GM19043 (cell line): ENCODE data around the gene TPSB2.

ENCODE experiments used
- ATAC-seq: cut with Tn5 transposase; IDR thresholded peaks from one replicate; pipeline ENCODE4 v1.9.1; 2021; ENCODE audit warnings: low read depth; ENCODE audit not compliant: unreplicated experiment

TPSB2 gene

GRCh38 chr16:1222553-1223354, 7.2 kb downstream of the TPSB2 start:
- ATAC-seq: no peak

DNA sequence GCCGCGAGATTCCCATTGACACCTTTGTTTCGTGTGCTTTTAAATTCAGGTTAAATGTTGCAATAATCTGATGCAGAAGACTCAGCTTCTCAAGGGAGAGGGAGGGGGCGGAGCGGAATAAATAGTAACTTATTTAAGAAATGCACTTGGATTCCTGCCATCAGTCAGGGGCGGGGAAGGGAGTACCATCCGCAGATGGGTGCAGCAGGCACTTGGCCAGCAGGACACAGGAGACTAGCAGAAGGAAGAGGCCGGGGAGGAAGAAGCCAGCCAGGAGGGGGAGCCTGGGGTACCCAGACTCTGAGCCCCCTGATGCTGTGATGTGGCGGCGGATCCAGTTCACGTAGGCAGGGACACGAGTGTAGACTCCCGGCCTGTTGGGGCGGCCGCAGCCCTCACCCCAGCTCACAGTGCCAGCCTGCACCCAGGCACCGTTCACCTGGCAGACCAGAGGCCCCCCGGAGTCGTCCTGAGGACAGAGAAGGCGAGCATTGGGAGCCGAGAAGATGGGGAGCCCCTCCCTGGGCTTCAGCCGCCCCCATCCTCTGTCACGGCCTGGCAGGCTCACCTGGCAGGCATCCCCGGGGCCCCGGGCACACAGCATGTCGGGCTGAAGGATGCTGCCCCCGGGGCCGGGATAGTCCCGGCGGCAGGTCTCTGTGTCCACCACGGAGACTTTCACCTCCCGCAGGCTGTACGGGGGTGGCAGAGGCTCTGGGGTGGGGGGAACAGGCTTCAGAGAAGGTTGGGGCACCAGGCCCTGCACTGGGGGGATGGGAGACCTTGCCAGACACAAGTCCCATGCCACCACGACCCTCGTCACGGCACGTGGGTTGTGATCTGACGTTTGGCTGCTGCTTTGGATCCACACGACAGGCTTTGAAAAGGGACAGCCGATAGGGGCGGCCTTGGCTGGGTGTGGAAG, 8.1 kb downstream of the TPSB2 start:
- ATAC-seq: no peak

- no peak for ATAC-seq
Observed at GRCh38 chr16:1220841-1221627, 8.9 kb downstream of the TPSB2 start.

GRCh38 chr16:1220098-1220728, 9.8 kb downstream of the TPSB2 start:
- ATAC-seq: no peak

- no peak for ATAC-seq
Observed at GRCh38 chr16:1218930-1219611, 10.9 kb downstream of the TPSB2 start.

DNA sequence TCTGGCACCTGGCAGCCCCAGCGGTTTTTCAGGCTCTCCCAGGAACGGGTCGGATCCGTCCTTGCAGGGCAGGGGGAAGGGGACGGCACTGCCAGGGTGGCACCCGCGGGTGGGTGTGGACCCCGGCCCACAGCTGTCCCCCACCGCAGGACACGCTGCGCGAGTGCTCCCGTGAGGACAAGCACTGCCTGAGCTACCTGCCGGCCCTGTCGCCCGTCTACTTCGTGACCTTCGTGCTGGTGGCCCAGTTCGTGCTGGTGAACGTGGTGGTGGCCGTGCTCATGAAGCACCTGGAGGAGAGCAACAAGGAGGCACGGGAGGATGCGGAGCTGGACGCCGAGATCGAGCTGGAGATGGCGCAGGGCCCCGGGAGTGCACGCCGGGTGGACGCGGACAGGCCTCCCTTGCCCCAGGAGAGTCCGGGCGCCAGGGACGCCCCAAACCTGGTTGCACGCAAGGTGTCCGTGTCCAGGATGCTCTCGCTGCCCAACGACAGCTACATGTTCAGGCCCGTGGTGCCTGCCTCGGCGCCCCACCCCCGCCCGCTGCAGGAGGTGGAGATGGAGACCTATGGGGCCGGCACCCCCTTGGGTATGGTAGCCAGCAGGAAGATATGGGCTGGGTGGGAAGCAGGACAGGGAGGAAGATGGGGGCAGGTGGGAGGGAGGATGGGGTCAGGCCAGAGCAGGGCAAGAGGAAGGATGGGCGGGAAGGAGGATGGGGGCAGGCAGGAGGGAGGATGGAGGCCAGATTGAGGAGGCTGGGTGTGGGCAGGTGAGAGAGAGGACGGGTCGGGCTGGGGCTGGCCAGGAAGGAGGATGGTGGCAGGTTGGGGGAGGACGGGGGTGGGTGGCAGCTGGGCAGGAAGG, 11.7 kb downstream of the TPSB2 start:
- no peak for ATAC-seq

DNA sequence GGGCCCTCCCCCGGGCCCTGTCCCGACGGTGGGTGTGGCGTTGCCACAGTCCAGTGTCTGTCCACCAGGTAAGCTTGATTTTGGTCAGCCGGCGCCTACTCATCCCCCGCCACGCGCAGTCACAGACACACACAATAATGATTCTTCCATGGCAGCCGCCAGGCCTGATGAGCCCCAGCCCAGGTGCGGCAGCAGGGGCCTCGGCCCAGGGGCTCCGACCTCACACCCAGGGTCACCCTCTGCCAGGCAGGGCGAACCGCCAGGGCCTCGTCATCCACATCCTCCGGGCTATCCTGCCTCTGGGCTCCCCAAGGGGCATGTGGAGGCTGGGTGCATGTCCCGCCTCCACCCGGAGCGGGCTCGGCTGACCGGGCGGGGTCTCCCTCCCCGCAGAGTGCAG, 12.5 kb downstream of the TPSB2 start:
- no peak for ATAC-seq

- no peak for ATAC-seq
Observed at GRCh38 chr16:1216681-1217400, 13.1 kb downstream of the TPSB2 start.

DNA sequence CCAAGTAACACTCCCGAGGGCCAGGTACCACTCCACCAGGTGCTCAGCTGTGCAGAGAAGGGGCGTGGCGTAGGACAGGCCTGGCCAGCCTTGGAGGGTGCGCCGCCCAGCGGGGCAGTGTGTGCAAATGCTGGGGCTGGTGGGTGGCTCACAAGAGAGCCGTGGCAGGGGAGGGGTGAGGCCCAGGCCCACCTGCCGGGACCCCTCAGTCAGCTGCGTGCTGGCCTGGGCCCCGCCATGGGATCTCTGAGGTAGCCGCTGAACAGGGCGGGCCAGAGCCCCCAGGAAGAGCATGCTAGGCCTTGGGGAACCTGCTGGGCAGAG, 13.7 kb downstream of the TPSB2 start:
- no peak for ATAC-seq

GRCh38 chr16:1215574-1216295, 14.2 kb downstream of the TPSB2 start:
- ATAC-seq: no peak

- no peak for ATAC-seq
Observed at GRCh38 chr16:1214719-1215118, 15.3 kb downstream of the TPSB2 start.

- no peak for ATAC-seq
Observed at GRCh38 chr16:1213796-1214372, 16.1 kb downstream of the TPSB2 start.

GRCh38 chr16:1213231-1213630, 16.8 kb downstream of the TPSB2 start:
- no peak for ATAC-seq

DNA sequence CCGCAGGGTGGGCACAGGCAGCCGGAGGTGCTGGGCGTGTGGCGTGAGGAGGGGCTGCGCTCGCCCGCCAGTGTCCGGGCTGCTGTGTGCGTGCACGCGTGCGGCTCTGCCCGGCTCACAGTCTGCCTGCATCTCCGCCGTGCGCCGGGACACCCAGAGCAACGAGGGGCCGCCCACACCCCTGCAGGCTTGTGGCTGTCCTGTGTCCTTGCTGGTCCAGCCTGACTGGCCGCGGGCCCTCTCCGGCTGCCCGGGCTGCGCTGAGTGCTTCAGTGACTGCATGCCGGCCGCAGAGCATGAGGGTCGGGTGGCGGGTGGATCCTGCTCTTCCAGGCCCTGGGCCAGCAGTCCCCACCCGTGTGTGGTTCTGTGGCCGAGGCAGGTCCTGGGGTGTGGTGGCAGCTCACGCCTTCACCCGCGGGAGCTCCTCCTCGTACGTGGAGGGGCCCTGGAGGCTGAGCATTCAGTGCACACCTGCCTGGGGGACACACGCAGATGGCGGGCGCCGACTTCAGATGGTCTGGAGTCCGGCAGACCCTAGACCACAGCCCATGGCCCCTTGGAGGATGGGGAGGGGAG, 17.3 kb downstream of the TPSB2 start:
- no peak for ATAC-seq

- ATAC-seq: no peak
Observed at GRCh38 chr16:1211451-1212268, 18.3 kb downstream of the TPSB2 start.

DNA sequence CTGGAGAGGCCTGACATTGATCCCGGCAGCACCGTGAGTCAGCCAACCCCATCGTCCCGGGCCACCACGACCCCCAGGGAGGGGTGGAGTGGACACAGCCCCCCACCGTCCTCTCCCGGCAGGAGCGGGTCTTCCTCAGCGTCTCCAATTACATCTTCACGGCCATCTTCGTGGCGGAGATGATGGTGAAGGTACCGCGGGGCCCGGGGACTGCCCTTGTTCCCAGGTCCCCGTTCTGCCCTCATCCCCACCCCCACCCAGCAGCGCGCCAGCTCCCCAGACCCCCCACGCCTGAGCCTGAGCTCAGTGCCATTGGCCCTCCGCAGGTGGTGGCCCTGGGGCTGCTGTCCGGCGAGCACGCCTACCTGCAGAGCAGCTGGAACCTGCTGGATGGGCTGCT, 19.5 kb downstream of the TPSB2 start:
- ATAC-seq: no peak
